A673 (cell line): ENCODE measurements around the gene NUP93. TPM values are rescaled to one million over a fixed set of nuclear protein-coding genes. Genes with fewer than 3 reads are reported as not detected.
"Not testable (repeated sequence)": the region's sequence is repeated elsewhere in the genome, so short reads cannot be mapped to it uniquely, and the experiment has no call there.

Experiments
- BruUV-seq: library from RNA; stranded (reverse); fragments of 400-500 nt; replicated peaks from 2 replicates; lab custom pipeline; 2021; lab: Mats Ljungman, UMichigan
- CTCF ChIA-PET: fragments of 300-600 bp; sonication (Branson Sonifier 250); formaldehyde crosslinking; loops from one replicate; lab custom pipeline; 2022; ENCODE audit warnings: antibody characterized with exemption; lab: Charles Lee
- POLR2A ChIA-PET: fragments of 300-600 bp; sonication (Branson Sonifier 250); formaldehyde crosslinking; loops from one replicate; lab custom pipeline; 2022; ENCODE audit warnings: antibody characterized with exemption; ENCODE audit not compliant: low non-redundant PET; lab: Charles Lee
- DNase-seq: peaks from one replicate; pipeline ENCODE4 v3.0.0-alpha.2; 2015; ENCODE audit warnings: low spot score
- H3K27ac ChIP-seq: fragments of 200-600 bp; sonication (generic); 2 replicates; pipeline ENCODE4 v1.5.1; 2016; ENCODE audit warnings: mixed run types, low read depth, mild to moderate bottlenecking, mixed read lengths, antibody characterized with exemption, low read length; ENCODE audit not compliant: poor library complexity, severe bottlenecking
- H3K27me3 ChIP-seq: fragments of 200-600 bp; sonication (generic); replicated peaks from 2 replicates; pipeline ENCODE4 v1.6.1; 2017; ENCODE audit warnings: mixed run types, low read depth, mild to moderate bottlenecking, mixed read lengths, antibody characterized with exemption, low read length; ENCODE audit not compliant: insufficient read depth, poor library complexity
- H3K36me3 ChIP-seq: fragments of 200-600 bp; sonication (generic); 2 replicates; pipeline ENCODE4 v1.6.1; 2016; ENCODE audit warnings: mixed run types, mild to moderate bottlenecking, mixed read lengths, antibody characterized with exemption, low read length; ENCODE audit not compliant: insufficient read depth, poor library complexity, severe bottlenecking
- H3K4me1 ChIP-seq: fragments of 200-600 bp; sonication (generic); 2 replicates; pipeline ENCODE4 v1.6.1; 2017; ENCODE audit warnings: mixed run types, mild to moderate bottlenecking, mixed read lengths, antibody characterized with exemption, low read length; ENCODE audit not compliant: insufficient read depth, poor library complexity, severe bottlenecking
- H3K4me3 ChIP-seq: fragments of 200-600 bp; sonication (generic); 2 replicates; pipeline ENCODE4 v1.5.1; 2016; ENCODE audit warnings: low read depth, mixed run types, mild to moderate bottlenecking, mixed read lengths, low read length; ENCODE audit not compliant: poor library complexity, severe bottlenecking
- H3K9me3 ChIP-seq: fragments of 200-600 bp; sonication (generic); 2 replicates; pipeline ENCODE4 v1.6.1; 2016; ENCODE audit warnings: mixed run types, low read depth, mild to moderate bottlenecking, mixed read lengths, antibody characterized with exemption, low read length; ENCODE audit not compliant: poor library complexity, severe bottlenecking
- CTCF ChIP-seq: fragments of 300-800, 200-600 bp; sonication (generic); conservative IDR thresholded peaks from 2 replicates; pipeline ENCODE4 v1.5.1; 2017; ENCODE audit warnings: low read depth, mild to moderate bottlenecking, antibody characterized with exemption, low read length, moderate library complexity, mixed read lengths
- EZH2 ChIP-seq: fragments of 200-600 bp; sonication (generic); IDR thresholded peaks from 2 replicates; pipeline ENCODE4 v1.6.1; 2017; ENCODE audit warnings: borderline replicate concordance, low read depth, mild to moderate bottlenecking, mixed read lengths, antibody characterized with exemption, low read length; ENCODE audit not compliant: poor library complexity, severe bottlenecking
- intact Hi-C: fragments of 100-400 bp; cut with micrococcal nuclease; formaldehyde crosslinking; loops from one replicate; pipeline ENCODE4 v1.10.0; 2022; ENCODE audit not compliant: unreplicated experiment
- total RNA-seq: library from RNA; stranded (reverse); gene quantifications from 2 replicates; pipeline ENCODE4 v1.2.3, GENCODE V29; 2021

NUP93 gene
- total RNA-seq, 1 experiment from 2014 or later: 155 TPM

- CTCF ChIA-PET: no interaction called here
- Histone ChIP-seq H3K36me3 (no peaks in the 10 kb centered on the region), H3K27me3 (no peaks in the 10 kb centered on the region), H3K4me1 (no peaks in the 10 kb centered on the region), H3K9me3 (no peaks in the 10 kb centered on the region), H3K27ac (no peak overlapping the region), H3K4me3 (no peak overlapping the region)
- POLR2A ChIA-PET: no interaction called here
- DNase-seq: no peak
- intact Hi-C loops: no loop called here
- no peak for TF ChIP-seq EZH2
- no peak for TF ChIP-seq CTCF
- BruUV-seq: no TSS peak
Measured at GRCh38 chr16:56883586-56883985, 153.7 kb downstream of the NUP93 start.

- Histone ChIP-seq H3K27ac (no peak overlapping the region), H3K27me3 (no peaks in the 10 kb centered on the region), H3K36me3 (no peaks in the 10 kb centered on the region), H3K4me3 (no peak overlapping the region), H3K4me1 (no peaks in the 10 kb centered on the region), H3K9me3 (no peaks in the 10 kb centered on the region)
- TF ChIP-seq CTCF: no peak
- TF ChIP-seq EZH2: no peak
- ChIA-PET POLR2A (no interaction called here), CTCF (no interaction called here)
- intact Hi-C loops: no loop called here
- BruUV-seq: no TSS peak
- no peak for DNase-seq
Measured at GRCh38 chr16:56884026-56884582, 154.2 kb downstream of the NUP93 start.

DNA sequence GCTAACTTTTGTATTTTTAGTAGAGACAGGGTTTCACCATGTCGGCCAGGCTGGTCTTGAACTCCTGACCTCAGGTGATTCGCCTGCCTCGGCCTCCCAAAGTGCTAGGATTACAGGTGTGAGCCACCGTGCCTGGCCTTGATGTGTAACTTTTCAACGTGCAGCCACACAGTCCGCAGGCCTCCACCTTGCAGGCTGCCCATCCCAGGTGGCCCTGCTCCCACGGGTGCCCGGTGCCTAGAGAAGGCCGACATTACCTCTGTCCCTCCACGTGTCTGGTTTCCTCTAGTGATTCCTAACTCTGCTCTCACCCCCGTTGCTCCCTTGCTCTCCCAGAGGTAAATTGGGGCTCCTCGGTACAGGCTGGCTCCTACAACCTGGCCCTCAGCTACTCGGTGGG lies 155.0 kb downstream of the NUP93 start:
- DNase-seq, H3K4me1 ChIP-seq, CTCF ChIA-PET, POLR2A ChIA-PET, H3K27ac ChIP-seq, BruUV-seq, H3K36me3 ChIP-seq, intact Hi-C loops, H3K4me3 ChIP-seq, H3K9me3 ChIP-seq, H3K27me3 ChIP-seq: not testable (repeated sequence)
